GM12878 (cell line): Measurements from ENCODE around the gene STPG3. TPM values are rescaled to one million over a fixed set of nuclear protein-coding genes. Genes with fewer than 3 reads are reported as not detected.
A peak's percentile ranks its signal among the peaks of the same experiment; 100 is the strongest.

Experiments
- ATAC-seq: fragments of 200-7000 bp; cut with Tn5 transposase; 3 replicates; pipeline ENCODE4 v1.9.1; 2020; ENCODE audit warnings: mild to moderate bottlenecking, moderate library complexity
- BruUV-seq: library from RNA; stranded (reverse); fragments of 400-500 nt; replicated peaks from 2 replicates; lab custom pipeline; 2021; lab: Mats Ljungman, UMichigan
- CTCF ChIA-PET: fragments of 300-600 bp; sonication (Branson Sonifier 250); formaldehyde crosslinking; extraction: SDS; loops from one replicate; lab custom pipeline; 2021; ENCODE audit warnings: inconsistent platforms; lab: Yijun Ruan, JAX
- POLR2A ChIA-PET: fragments of 350-600 bp; formaldehyde crosslinking; extraction: SDS; loops from one replicate; lab custom pipeline; 2021; ENCODE audit warnings: inconsistent platforms; lab: Charles Lee
- RAD21 ChIA-PET: fragments of 300-600 bp; sonication (Branson Sonifier 250); formaldehyde crosslinking; loops from one replicate; lab custom pipeline; 2023; ENCODE audit warnings: antibody characterized with exemption; ENCODE audit not compliant: unreplicated experiment; lab: Charles Lee
- SMC1A ChIA-PET: fragments of 300-600 bp; sonication (Branson Sonifier 250); formaldehyde crosslinking; loops from one replicate; lab custom pipeline; 2023; ENCODE audit not compliant: unreplicated experiment, uncharacterized antibody; lab: Charles Lee
- DNase-seq: peaks from one replicate; pipeline ENCODE4 v3.0.0-alpha.2; 2011; ENCODE audit warnings: low read depth, low spot score
- FAIRE-seq: peaks from 3 replicates; lab custom pipeline; 2011; peaks lifted over from hg19 to GRCh38; lab: Jason Lieb, UNC
- H2AFZ ChIP-seq: 2 replicates; pipeline ENCODE4 v1.6.0; 2011; ENCODE audit warnings: low read depth, low read length, control low read depth; ENCODE audit not compliant: control insufficient read depth
- H3K27ac ChIP-seq: 2 replicates; pipeline ENCODE4 v1.5.1; 2011; ENCODE audit warnings: control low read depth; ENCODE audit not compliant: control insufficient read depth, insufficient read depth
- H3K27me3 ChIP-seq, 2 experiments: replicated peaks in 1 of 2; 2 replicates each; pipeline versions ENCODE4 v1.6.0 to v1.6.1; 2011; ENCODE audit warnings: low read length in 1 of 2; ENCODE audit not compliant: control insufficient read depth in 2 of 2, insufficient read depth in 2 of 2
- H3K36me3 ChIP-seq, 2 experiments: 2 replicates each; pipeline ENCODE4 v1.5.1; 2011; ENCODE audit warnings: low read length in 1 of 2; ENCODE audit not compliant: control insufficient read depth in 2 of 2, insufficient read depth in 2 of 2
- H3K4me1 ChIP-seq: 2 replicates; pipeline ENCODE4 v1.6.1; 2011; ENCODE audit warnings: mild to moderate bottlenecking, low read length, moderate library complexity, mixed read lengths; ENCODE audit not compliant: control insufficient read depth, insufficient read depth
- H3K4me2 ChIP-seq: 2 replicates; pipeline ENCODE4 v1.6.0; 2011; ENCODE audit warnings: control low read depth; ENCODE audit not compliant: control insufficient read depth, insufficient read depth
- H3K4me3 ChIP-seq: fragments of 200-600 bp; sonication (generic); 2 replicates; pipeline ENCODE4 v1.5.1; 2016
- H3K79me2 ChIP-seq: 2 replicates; pipeline ENCODE4 v1.6.0; 2011; ENCODE audit warnings: low read length; ENCODE audit not compliant: control insufficient read depth, insufficient read depth
- H3K9ac ChIP-seq: 2 replicates; pipeline ENCODE4 v1.8.0; 2011; ENCODE audit warnings: low read length, control low read depth, mixed read lengths; ENCODE audit not compliant: control insufficient read depth, insufficient read depth
- H3K9me3 ChIP-seq: replicated peaks from 3 replicates; pipeline ENCODE4 v1.5.1; 2011; ENCODE audit warnings: mild to moderate bottlenecking, low read length; ENCODE audit not compliant: control insufficient read depth, insufficient read depth
- H4K20me1 ChIP-seq: 2 replicates; pipeline ENCODE4 v1.6.0; 2011; ENCODE audit not compliant: control insufficient read depth, insufficient read depth
- BHLHE40 ChIP-seq, 2 experiments: fragments of 450-650 bp in 1 of 2; IDR thresholded peaks; 2 replicates each; pipeline ENCODE4 v1.6.1; 2011 to 2017; ENCODE audit warnings: low read depth in 2 of 2, borderline replicate concordance in 1 of 2, improper control_type of control experiment in 1 of 2, low read length in 1 of 2, mild to moderate bottlenecking in 1 of 2
- CBX3 ChIP-seq: fragments of 200-600 bp; sonication (generic); IDR thresholded peaks from 2 replicates; pipeline ENCODE4 v1.6.1; 2016; ENCODE audit warnings: low read depth, borderline replicate concordance
- DPF2 ChIP-seq: fragments of 450-650 bp; IDR thresholded peaks from 2 replicates; pipeline ENCODE4 v1.6.1; 2017; ENCODE audit warnings: mild to moderate bottlenecking
- FOXK2 ChIP-seq: fragments of 450-650 bp; IDR thresholded peaks from 2 replicates; pipeline ENCODE4 v1.6.1; 2017; ENCODE audit warnings: mild to moderate bottlenecking, moderate library complexity
- IKZF1 ChIP-seq: fragments of 450-650 bp; conservative IDR thresholded peaks from 2 replicates; pipeline ENCODE4 v1.6.1; 2017; ENCODE audit warnings: antibody characterized with exemption, mild to moderate bottlenecking
- IKZF2 ChIP-seq, 2 experiments: fragments of 450-650 bp; IDR thresholded peaks; 2 replicates each; pipeline ENCODE4 v1.6.1; 2017; ENCODE audit warnings: mild to moderate bottlenecking in 2 of 2, moderate library complexity in 2 of 2
- JUNB ChIP-seq: IDR thresholded peaks from 2 replicates; pipeline ENCODE4 v1.6.1; 2016; ENCODE audit warnings: antibody characterized with exemption, mild to moderate bottlenecking
- MEF2B ChIP-seq: fragments of 450-650 bp; IDR thresholded peaks from 2 replicates; pipeline ENCODE4 v1.6.1; 2018; ENCODE audit warnings: mild to moderate bottlenecking, moderate library complexity; ENCODE audit not compliant: partially characterized antibody, poor library complexity, severe bottlenecking
- NBN ChIP-seq: fragments of 450-650 bp; IDR thresholded peaks from 2 replicates; pipeline ENCODE4 v1.6.1; 2016
- NR2F1 ChIP-seq: fragments of 450-650 bp; conservative IDR thresholded peaks from 2 replicates; pipeline ENCODE4 v1.6.1; 2017; ENCODE audit warnings: mild to moderate bottlenecking
- POLR2AphosphoS5 ChIP-seq: IDR thresholded peaks from 2 replicates; pipeline ENCODE4 v1.6.1; 2011; ENCODE audit warnings: mild to moderate bottlenecking, low read length, inconsistent platforms
- RAD51 ChIP-seq: fragments of 450-650 bp; IDR thresholded peaks from 2 replicates; pipeline ENCODE4 v1.6.1; 2016; ENCODE audit warnings: moderate library complexity, mild to moderate bottlenecking, inconsistent platforms
- RB1 ChIP-seq: fragments of 450-650 bp; formaldehyde crosslinking; IDR thresholded peaks from 2 replicates; pipeline ENCODE4 v1.6.1; 2017; ENCODE audit warnings: mild to moderate bottlenecking, borderline replicate concordance
- SIN3A ChIP-seq: IDR thresholded peaks from 2 replicates; pipeline ENCODE4 v1.6.1; 2012; ENCODE audit warnings: low read depth, low read length, improper control_type of control experiment
- SPI1 ChIP-seq: IDR thresholded peaks from 2 replicates; pipeline ENCODE4 v1.6.1; 2011; ENCODE audit warnings: low read depth, mild to moderate bottlenecking, low read length, moderate library complexity, borderline replicate concordance; ENCODE audit not compliant: insufficient read depth
- TAF1 ChIP-seq: IDR thresholded peaks from 2 replicates; pipeline ENCODE4 v1.6.1; 2011; ENCODE audit warnings: mild to moderate bottlenecking, low read depth, low read length, borderline replicate concordance
- TCF3 ChIP-seq: IDR thresholded peaks from 2 replicates; pipeline ENCODE4 v1.6.1; 2012; ENCODE audit warnings: low read depth, mild to moderate bottlenecking, low read length, borderline replicate concordance; ENCODE audit not compliant: insufficient read depth
- YY1 ChIP-seq: IDR thresholded peaks from 2 replicates; pipeline ENCODE4 v1.6.1; 2011; ENCODE audit warnings: low read depth, mild to moderate bottlenecking, low read length
- WGBS: methylation state at CpG from one replicate; pipeline ENCODE4 v1.1.6; 2016; ENCODE audit warnings: low lambda C conversion rate; ENCODE audit not compliant: insufficient replicate concordance, insufficient coverage; ENCODE audit errors: missing lambda C conversion rate; 5-methylcytosine and 5-hydroxymethylcytosine counted together
- in situ Hi-C: fragments of 300-500 bp; cut with MboI; formaldehyde crosslinking; loops from 9 replicates; pipeline ENCODE4 v1.14.3; 2018; ENCODE audit warnings: mixed read lengths
- intact Hi-C: fragments of 100-400 bp; cut with micrococcal nuclease; formaldehyde crosslinking; loops from one replicate; pipeline ENCODE4 v1.14.2; 2022; ENCODE audit not compliant: unreplicated experiment
- polyA plus RNA-seq, 11 experiments: library from polyadenylated mRNA; depleted of rRNA in 4 of 11; unstranded in 6 of 11; stranded (reverse) in 5 of 11; fragments of >200 nt; fragmentation: Nextera tagmentation in 4 of 11; fragmentation: Illumina TruSeq in 1 of 11; extraction: Ambion mirVana in 4 of 11; extraction: Trizol in 1 of 11; gene quantifications; 1 replicate in 1 of 11; 2 replicates in 10 of 11; pipeline versions ENCODE4 v1.2.1 to v1.2.3, GENCODE V29; 2011 to 2016; ENCODE audit warnings: inconsistent platforms in 2 of 11, missing spikeins in 2 of 11, low read depth in 1 of 11
- total RNA-seq, 4 experiments: library from RNA; depleted of rRNA in 3 of 4; stranded (reverse); fragments of >200 nt in 3 of 4; fragmentation: Illumina TruSeq in 1 of 4; extraction: Trizol in 1 of 4; gene quantifications; 2 replicates each; pipeline versions ENCODE4 v1.2.1 to v1.2.3, GENCODE V29; 2013 to 2021
- TF ChIP-seq, protein P1 (sequence below): fragments of 450-650 bp; conservative IDR thresholded peaks from 2 replicates; pipeline ENCODE4 v1.6.1; 2017; ENCODE audit warnings: mild to moderate bottlenecking, moderate library complexity
- TF ChIP-seq, protein P2 (sequence below), 3 experiments: IDR thresholded peaks in 2 of 3; conservative IDR thresholded peaks in 1 of 3; 2 replicates each; pipeline ENCODE4 v1.5.1; 2011; ENCODE audit warnings: low read depth in 3 of 3, low read length in 3 of 3, mild to moderate bottlenecking in 3 of 3, control low read depth in 2 of 3, moderate library complexity in 2 of 3, inconsistent platforms in 1 of 3, mixed read lengths in 1 of 3; ENCODE audit not compliant: control insufficient read depth in 2 of 3, insufficient read depth in 1 of 3; ENCODE audit errors: extremely low read depth in 1 of 3

Gene STPG3
- total and polyA plus RNA-seq, 10 of the 15 experiments (the other 5 are each of a cell fraction or from before 2014, with no cell fraction given), result not detected

DNA sequence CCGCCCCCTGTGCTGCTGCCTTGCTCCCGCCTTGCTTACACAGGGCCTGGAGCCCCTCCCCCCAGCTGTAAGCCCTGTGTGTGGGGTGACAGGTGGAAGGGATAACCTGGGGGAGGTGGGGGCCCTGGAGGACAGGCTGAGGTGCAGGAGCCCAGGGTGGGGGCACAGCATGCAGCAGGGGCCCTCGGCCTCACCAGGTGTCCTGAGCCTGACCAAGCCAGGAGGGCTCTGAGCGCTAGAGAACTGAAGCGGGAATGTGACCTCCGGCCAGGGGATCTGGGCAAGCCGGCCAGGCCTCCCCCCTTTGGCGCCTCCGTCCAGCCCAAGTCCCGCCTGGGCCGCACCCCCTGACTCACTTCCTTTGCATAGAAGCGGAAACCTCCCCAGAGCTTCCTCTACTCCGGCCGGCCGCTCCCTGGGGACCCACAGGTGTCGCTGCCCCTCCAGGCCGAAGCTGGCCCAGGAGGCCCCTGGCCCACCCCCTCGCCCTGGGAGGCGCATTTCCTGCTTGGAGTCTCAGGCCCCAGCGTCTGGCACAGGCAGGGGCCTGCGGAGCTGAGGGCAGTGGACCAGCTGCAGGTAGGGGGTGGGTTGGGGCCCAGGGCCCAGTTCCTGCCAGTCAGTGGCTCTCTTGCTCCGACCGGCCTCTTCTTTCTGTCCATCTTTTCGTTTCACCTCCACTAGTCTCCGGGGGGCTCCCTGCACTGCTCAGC, 26.4 kb downstream of the STPG3 start, which contains the start of gene TOR4A:
Gene TOR4A, plus strand, starts transcription at position 398 of the 713 bp plus-strand sequence. CDS start 964 bp downstream, outside the sequence.
- peak; percentile 42 for DNase-seq
- Histone ChIP-seq H3K79me2 (peaks cover 19% of the 10 kb centered on the region), H3K9me3 (no peaks in the 10 kb centered on the region), H3K9ac (peak within 1 kb of the TSS; percentile 95), H3K4me2 (peak within 1 kb of the TSS; percentile 97), H3K27me3 (no peaks in the 10 kb centered on the region), H3K4me3 (peak within 1 kb of the TSS; percentile 92), H4K20me1 (no peaks in the 10 kb centered on the region), H3K27ac (peak within 1 kb of the TSS; percentile 95), H3K36me3 (peaks cover 0 to 2% of the 10 kb centered on the region in 2 experiments; a peak in 2 of 4 replicates), H3K4me1 (peaks cover 39% of the 10 kb centered on the region), H2AFZ (peak within 1 kb of the TSS; percentile 45)
- ChIA-PET RAD21 (interaction anchor here (0.5 to 1.8 kb wide), 12 partner anchors 9 to 121 kb away, joined by 3 to 14 read pairs (median 4); partner anchors contain the start of gene NRARP), POLR2A (interaction anchor here (0.6 to 2.5 kb wide), 10 partner anchors 9 to 154 kb away, joined by 3 to 14 read pairs (median 4); partner anchors contain the start of genes EXD3, NOXA1 and TUBB4B), CTCF (interaction anchor here (0.6 to 1.6 kb wide), 15 partner anchors 10 to 249 kb away, joined by 3 to 6 read pairs (median 3); partner anchors contain the start of genes EXD3, NOXA1, NRARP and RNF224), SMC1A (interaction anchor here (0.6 to 1.6 kb wide), 3 partner anchors 40 to 127 kb away, joined by 3 to 6 read pairs (median 3); no protein-coding TSS in a partner anchor)
- WGBS, result under 1% methylated on average over 24 of the region's 25 CpGs
- FAIRE-seq, result peak; percentile 93
- intact Hi-C loops, result no loop called here
- BruUV-seq, result no TSS peak
- in situ Hi-C loops, result no loop called here
- ATAC-seq, result peak; percentile 89
- TF ChIP-seq RAD51, result no peak
- TF ChIP-seq, protein P1, sequence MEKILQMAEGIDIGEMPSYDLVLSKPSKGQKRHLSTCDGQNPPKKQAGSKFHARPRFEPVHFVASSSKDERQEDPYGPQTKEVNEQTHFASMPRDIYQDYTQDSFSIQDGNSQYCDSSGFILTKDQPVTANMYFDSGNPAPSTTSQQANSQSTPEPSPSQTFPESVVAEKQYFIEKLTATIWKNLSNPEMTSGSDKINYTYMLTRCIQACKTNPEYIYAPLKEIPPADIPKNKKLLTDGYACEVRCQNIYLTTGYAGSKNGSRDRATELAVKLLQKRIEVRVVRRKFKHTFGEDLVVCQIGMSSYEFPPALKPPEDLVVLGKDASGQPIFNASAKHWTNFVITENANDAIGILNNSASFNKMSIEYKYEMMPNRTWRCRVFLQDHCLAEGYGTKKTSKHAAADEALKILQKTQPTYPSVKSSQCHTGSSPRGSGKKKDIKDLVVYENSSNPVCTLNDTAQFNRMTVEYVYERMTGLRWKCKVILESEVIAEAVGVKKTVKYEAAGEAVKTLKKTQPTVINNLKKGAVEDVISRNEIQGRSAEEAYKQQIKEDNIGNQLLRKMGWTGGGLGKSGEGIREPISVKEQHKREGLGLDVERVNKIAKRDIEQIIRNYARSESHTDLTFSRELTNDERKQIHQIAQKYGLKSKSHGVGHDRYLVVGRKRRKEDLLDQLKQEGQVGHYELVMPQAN, result peak; percentile 53; the same call in 1 of the 2 replicates
- TF ChIP-seq CBX3, result no peak
- TF ChIP-seq POLR2AphosphoS5, result peak; percentile 23; the same call in 1 of the 2 replicates
- peak; percentile 84 for TF ChIP-seq IKZF1
- no peak for TF ChIP-seq YY1
- peak; percentile 29 to 44; a peak in 3 of 4 replicates for TF ChIP-seq IKZF2 (IDR thresholded peaks at IDR 0.05)
- TF ChIP-seq RB1, result 0 out of 2 replicates have a peak, but pooled peaks have one; percentile 52
- TF ChIP-seq BHLHE40 (IDR thresholded peaks at IDR 0.05; ENCODE audit: borderline replicate concordance in 1 of 2, low read depth in 2 of 2, low read length in 1 of 2), result peak; percentile 39 to 59; a peak in 3 of 4 replicates
- TF ChIP-seq, protein P2, sequence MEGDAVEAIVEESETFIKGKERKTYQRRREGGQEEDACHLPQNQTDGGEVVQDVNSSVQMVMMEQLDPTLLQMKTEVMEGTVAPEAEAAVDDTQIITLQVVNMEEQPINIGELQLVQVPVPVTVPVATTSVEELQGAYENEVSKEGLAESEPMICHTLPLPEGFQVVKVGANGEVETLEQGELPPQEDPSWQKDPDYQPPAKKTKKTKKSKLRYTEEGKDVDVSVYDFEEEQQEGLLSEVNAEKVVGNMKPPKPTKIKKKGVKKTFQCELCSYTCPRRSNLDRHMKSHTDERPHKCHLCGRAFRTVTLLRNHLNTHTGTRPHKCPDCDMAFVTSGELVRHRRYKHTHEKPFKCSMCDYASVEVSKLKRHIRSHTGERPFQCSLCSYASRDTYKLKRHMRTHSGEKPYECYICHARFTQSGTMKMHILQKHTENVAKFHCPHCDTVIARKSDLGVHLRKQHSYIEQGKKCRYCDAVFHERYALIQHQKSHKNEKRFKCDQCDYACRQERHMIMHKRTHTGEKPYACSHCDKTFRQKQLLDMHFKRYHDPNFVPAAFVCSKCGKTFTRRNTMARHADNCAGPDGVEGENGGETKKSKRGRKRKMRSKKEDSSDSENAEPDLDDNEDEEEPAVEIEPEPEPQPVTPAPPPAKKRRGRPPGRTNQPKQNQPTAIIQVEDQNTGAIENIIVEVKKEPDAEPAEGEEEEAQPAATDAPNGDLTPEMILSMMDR (IDR thresholded peaks at IDR 0.05 in 2 of 3, conservative IDR thresholded peaks at IDR 0.05 in 1 of 3; ENCODE audit: control insufficient read depth in 2 of 3, extremely low read depth in 1 of 3, insufficient read depth in 1 of 3, low read depth in 3 of 3, low read length in 3 of 3), result peak; percentile 26 to 34 (median 28); a peak in 4 of 6 replicates
- TF ChIP-seq TCF3, result peak; percentile 10
- 0 out of 2 replicates have a peak, but pooled peaks have one; percentile 5 for TF ChIP-seq JUNB
- 0 out of 2 replicates have a peak, but pooled peaks have one; percentile 20 for TF ChIP-seq TAF1
- no peak for TF ChIP-seq FOXK2
- TF ChIP-seq SIN3A, result peak; percentile 67; the same call in 1 of the 2 replicates
- TF ChIP-seq NR2F1, result peak; percentile 68
- 0 out of 2 replicates have a peak, but pooled peaks have one; percentile 30 for TF ChIP-seq NBN
- peak; percentile 46 for TF ChIP-seq DPF2
- TF ChIP-seq MEF2B, result peak; percentile 98
- TF ChIP-seq SPI1, result peak; percentile 70; the same call in 1 of the 2 replicates
